A549 (cell line): Measurements from ENCODE around the gene PTPN6. TPM values are rescaled to one million over a fixed set of nuclear protein-coding genes. Genes with fewer than 3 reads are reported as not detected.

Source experiments
- ATAC-seq, 2 experiments: fragments of 200-7000 bp in 1 of 2; fragments of >200 bp in 1 of 2; cut with Nextera tagmentation in 1 of 2; cut with Tn5 transposase in 1 of 2; 3 replicates each; pipeline versions ENCODE4 v1.8.0 to v1.9.1; 2018 to 2020; ENCODE audit warnings: mild to moderate bottlenecking in 1 of 2, moderate library complexity in 1 of 2
- CTCF ChIA-PET: fragments of 300-600 bp; sonication (Branson Sonifier 250); formaldehyde crosslinking; extraction: SDS; loops from one replicate; lab custom pipeline; 2021; ENCODE audit warnings: antibody characterized with exemption, inconsistent platforms; lab: Yijun Ruan, JAX
- POLR2A ChIA-PET: fragments of 350-600 bp; formaldehyde crosslinking; extraction: SDS; loops from one replicate; lab custom pipeline; 2021; ENCODE audit warnings: antibody characterized with exemption, inconsistent platforms; lab: Yijun Ruan, JAX
- DNase-seq, 2 experiments: peaks; one replicate each; pipeline versions ENCODE4 v3.0.0 to v3.0.0-alpha.2; 2011 to 2016; ENCODE audit warnings: low read depth in 1 of 2, low spot score in 1 of 2
- FAIRE-seq: peaks from 2 replicates; lab custom pipeline; 2011; peaks lifted over from hg19 to GRCh38; lab: Jason Lieb, UNC
- H3K27ac ChIP-seq, 2 experiments: fragments of >200 bp; sonication (Bioruptor Twin); formaldehyde crosslinking; 3 replicates each; pipeline ENCODE4 v1.5.1; 2016 to 2017
- H3K4me1 ChIP-seq: fragments of >200 bp; sonication (Bioruptor Twin); formaldehyde crosslinking; 3 replicates; pipeline ENCODE4 v1.6.1; 2016
- H3K4me2 ChIP-seq: fragments of >200 bp; sonication (Bioruptor Twin); formaldehyde crosslinking; 3 replicates; pipeline ENCODE4 v1.6.1; 2016
- H3K4me3 ChIP-seq: fragments of >200 bp; sonication (Bioruptor Twin); formaldehyde crosslinking; 3 replicates; pipeline ENCODE4 v1.5.1; 2016
- H3K9me3 ChIP-seq: fragments of >200 bp; sonication (Bioruptor Twin); formaldehyde crosslinking; 3 replicates; pipeline ENCODE4 v1.6.1; 2016
- BHLHE40 ChIP-seq: IDR thresholded peaks from 2 replicates; pipeline ENCODE4 v1.6.1; 2012; ENCODE audit warnings: low read depth, low read length, inconsistent platforms
- CBX8 ChIP-seq: fragments of 200-600 bp; sonication (generic); IDR thresholded peaks from 2 replicates; pipeline ENCODE4 v1.6.1; 2016
- CEBPB ChIP-seq, 2 experiments: fragments of >200 bp in 1 of 2; sonication (Bioruptor Twin) in 1 of 2; formaldehyde crosslinking in 1 of 2; IDR thresholded peaks; 2 replicates each; pipeline ENCODE4 v1.6.1; 2012 to 2016
- CHD2 ChIP-seq: fragments of 150-350 bp; IDR thresholded peaks from 2 replicates; pipeline ENCODE4 v1.6.1; 2014; ENCODE audit warnings: low read length; ENCODE audit not compliant: partially characterized antibody
- CHD4 ChIP-seq: fragments of 200-600 bp; sonication (generic); IDR thresholded peaks from 2 replicates; pipeline ENCODE4 v1.6.1; 2016; ENCODE audit warnings: antibody characterized with exemption, mild to moderate bottlenecking, borderline replicate concordance
- E2F6 ChIP-seq: IDR thresholded peaks from 2 replicates; pipeline ENCODE4 v1.6.1; 2012; ENCODE audit warnings: low read depth, borderline replicate concordance
- EHMT2 ChIP-seq: fragments of 200-600 bp; sonication (generic); IDR thresholded peaks from 2 replicates; pipeline ENCODE4 v1.6.1; 2016; ENCODE audit warnings: antibody characterized with exemption, low read depth, mild to moderate bottlenecking, moderate library complexity
- EP300 ChIP-seq, 2 experiments: fragments of >200 bp; sonication (Bioruptor Twin); formaldehyde crosslinking; IDR thresholded peaks; 2 replicates in 1 of 2; 3 replicates in 1 of 2; pipeline ENCODE4 v1.6.1; 2016 to 2017
- ESRRA ChIP-seq: fragments of 150-350 bp; IDR thresholded peaks from 2 replicates; pipeline ENCODE4 v1.6.1; 2014; ENCODE audit warnings: mild to moderate bottlenecking, low read length, borderline replicate concordance
- FOSB ChIP-seq: fragments of 250-450 bp; sonication (Bioruptor Pico); IDR thresholded peaks from 2 replicates; pipeline ENCODE4 v1.5.0; 2020; ENCODE audit warnings: mild to moderate bottlenecking, moderate library complexity
- FOSL2 ChIP-seq, 2 experiments: fragments of 450-650 bp in 1 of 2; fragments of >200 bp in 1 of 2; sonication (Bioruptor Twin) in 1 of 2; formaldehyde crosslinking; IDR thresholded peaks; 2 replicates each; pipeline versions ENCODE4 v1.5.0 to v1.6.1; 2016 to 2020; ENCODE audit warnings: mild to moderate bottlenecking in 1 of 2, moderate library complexity in 1 of 2
- FOXS1 ChIP-seq: fragments of 250-450 bp; sonication (Bioruptor Pico); IDR thresholded peaks from 2 replicates; pipeline ENCODE4 v1.5.0; 2020; ENCODE audit warnings: mild to moderate bottlenecking, moderate library complexity
- GATA3 ChIP-seq: IDR thresholded peaks from 2 replicates; pipeline ENCODE4 v1.6.1; 2012; ENCODE audit warnings: borderline replicate concordance
- HES2 ChIP-seq: fragments of >200 bp; sonication (Bioruptor Twin); formaldehyde crosslinking; IDR thresholded peaks from 2 replicates; pipeline ENCODE4 v1.6.1; 2016
- HOXA7 ChIP-seq: fragments of 250-450 bp; sonication (Bioruptor Pico); IDR thresholded peaks from 2 replicates; pipeline ENCODE4 v1.5.0; 2020; ENCODE audit warnings: mild to moderate bottlenecking, moderate library complexity
- JUNB ChIP-seq: fragments of >200 bp; sonication (Bioruptor Twin); formaldehyde crosslinking; IDR thresholded peaks from 2 replicates; pipeline ENCODE4 v1.6.1; 2016
- KDM5A ChIP-seq: fragments of 200-600 bp; sonication (generic); IDR thresholded peaks from 2 replicates; pipeline ENCODE4 v1.6.1; 2016; ENCODE audit warnings: antibody characterized with exemption, mild to moderate bottlenecking
- MAZ ChIP-seq: fragments of 150-350 bp; IDR thresholded peaks from 2 replicates; pipeline ENCODE4 v1.6.1; 2014; ENCODE audit warnings: antibody characterized with exemption, low read depth, low read length, borderline replicate concordance
- MYC ChIP-seq: IDR thresholded peaks from 2 replicates; pipeline ENCODE4 v1.6.1; 2012; ENCODE audit warnings: mild to moderate bottlenecking, inconsistent platforms, low read length, improper control_type of control experiment, borderline replicate concordance
- NR3C1 ChIP-seq: fragments of >200 bp; sonication (Bioruptor Twin); formaldehyde crosslinking; IDR thresholded peaks from 3 replicates; pipeline ENCODE4 v1.6.1; 2017
- PBX3 ChIP-seq: IDR thresholded peaks from 2 replicates; pipeline ENCODE4 v1.6.1; 2012
- PHF8 ChIP-seq: fragments of 200-600 bp; sonication (generic); IDR thresholded peaks from 2 replicates; pipeline ENCODE4 v1.6.1; 2016; ENCODE audit warnings: low read depth, mild to moderate bottlenecking, antibody characterized with exemption, moderate library complexity, borderline replicate concordance
- RAD21 ChIP-seq, 2 experiments: fragments of >200 bp in 1 of 2; sonication (Bioruptor Twin) in 1 of 2; formaldehyde crosslinking in 1 of 2; IDR thresholded peaks in 1 of 2; conservative IDR thresholded peaks in 1 of 2; 2 replicates in 1 of 2; 3 replicates in 1 of 2; pipeline ENCODE4 v1.6.1; 2012 to 2018; ENCODE audit warnings: inconsistent platforms in 1 of 2
- RARB ChIP-seq: fragments of 250-450 bp; sonication (Bioruptor Pico); IDR thresholded peaks from 2 replicates; pipeline ENCODE4 v1.8.0; 2021; ENCODE audit warnings: mild to moderate bottlenecking, moderate library complexity
- REST ChIP-seq: fragments of 200-600 bp; sonication (generic); IDR thresholded peaks from 2 replicates; pipeline ENCODE4 v1.6.1; 2016; ENCODE audit warnings: antibody characterized with exemption, mild to moderate bottlenecking, moderate library complexity
- RNF2 ChIP-seq: fragments of 200-600 bp; sonication (generic); IDR thresholded peaks from 2 replicates; pipeline ENCODE4 v1.6.1; 2016; ENCODE audit warnings: low read depth, mild to moderate bottlenecking, antibody characterized with exemption, moderate library complexity, borderline replicate concordance
- TFCP2L1 ChIP-seq: fragments of 250-450 bp; sonication (Bioruptor Pico); IDR thresholded peaks from 2 replicates; pipeline ENCODE4 v1.5.0; 2021; ENCODE audit warnings: mild to moderate bottlenecking
- TP53 ChIP-seq: fragments of 250-450 bp; sonication (Bioruptor Pico); IDR thresholded peaks from 2 replicates; pipeline ENCODE4 v1.5.0; 2021; ENCODE audit warnings: mild to moderate bottlenecking, moderate library complexity
- ZFP36 ChIP-seq: fragments of 450-650 bp; IDR thresholded peaks from 2 replicates; pipeline ENCODE4 v1.6.1; 2014; ENCODE audit warnings: borderline replicate concordance; ENCODE audit not compliant: partially characterized antibody
- ZSCAN20 ChIP-seq: fragments of 250-450 bp; sonication (Bioruptor Pico); IDR thresholded peaks from 2 replicates; pipeline ENCODE4 v1.8.0; 2022; ENCODE audit warnings: mild to moderate bottlenecking, moderate library complexity
- WGBS: methylation state at CpG from one replicate; pipeline ENCODE4 v1.1.6; 2017; ENCODE audit errors: missing lambda C conversion rate; 5-methylcytosine and 5-hydroxymethylcytosine counted together
- polyA plus RNA-seq, 4 experiments: library from polyadenylated mRNA; depleted of rRNA in 3 of 4; stranded (reverse); fragments of >200 nt; fragmentation: RNase III in 1 of 4; extraction: RNeasy Plus Mini Kit Qiagen cat#74134 plus additional on column Dnase treatment in 1 of 4; gene quantifications; 2 replicates in 3 of 4; 3 replicates in 1 of 4; pipeline ENCODE4 v1.2.3, GENCODE V29; 2011 to 2017
- TF ChIP-seq, protein P1 (sequence below): fragments of >200 bp; sonication (Bioruptor Twin); formaldehyde crosslinking; IDR thresholded peaks from 3 replicates; pipeline ENCODE4 v1.5.1; 2016
- TF ChIP-seq, protein P2 (sequence below): IDR thresholded peaks from 2 replicates; pipeline ENCODE4 v1.6.1; 2012

PTPN6 gene
- polyA plus RNA-seq, 2 of the 4 experiments (the other 2 are of a cell fraction): 15.1 to 18.9 TPM

GRCh38 chr12:6944381-6945186 is 6.6 kb upstream of the PTPN6 start:
- WGBS: 2% methylated on average over 48 of the region's 48 CpGs
- POLR2A ChIA-PET: interaction anchor here (0.6 to 6.1 kb wide), 31 partner anchors 10 to 244 kb away, joined by 3 to 174 read pairs (median 7); partner anchors contain the start of genes C1RL, CDCA3, COPS7A and EMG1
- ATAC-seq (peak; percentile 52 to 73), DNase-seq (peak; percentile 93 to 97), FAIRE-seq (no peak)
- H3K27ac ChIP-seq: peak overlapping the region; percentile 80 to 90
- peak overlapping the region; percentile 59 for H3K4me3 ChIP-seq
- CTCF ChIA-PET: interaction anchor here (0.6 to 22.6 kb wide), 26 partner anchors 10 to 697 kb away, joined by 3 to 370 read pairs (median 4); partner anchors contain the start of genes ATN1, C1RL, C1S and CDCA3
- H3K9me3 ChIP-seq: no peaks in the 10 kb centered on the region
- peak overlapping the region; percentile 88 for H3K4me2 ChIP-seq
- peaks cover 36% of the 10 kb centered on the region for H3K4me1 ChIP-seq
- TF ChIP-seq PHF8 (peak; percentile 19; the same call in 1 of the 2 replicates), KDM5A (peak; percentile 50; the same call in 1 of the 2 replicates), ESRRA (no peak), CHD4 (no peak), FOSL2 (IDR thresholded peaks at IDR 0.05) (no peak), FOSL2 (CRISPR knock-in tag; IDR thresholded peaks at IDR 0.05) (peak; percentile 46), JUNB (no peak), EHMT2 (no peak), CHD2 (peak; percentile 49), E2F6 (peak; percentile 93), PBX3 (no peak), REST (no peak), ZSCAN20 (CRISPR knock-in tag) (no peak), RNF2 (0 out of 2 replicates have a peak, but pooled peaks have one; percentile 39), CEBPB (IDR thresholded peaks at IDR 0.05) (no peak), TP53 (CRISPR knock-in tag) (no peak), MAZ (no peak), TFCP2L1 (CRISPR knock-in tag) (no peak), RARB (no peak), BHLHE40 (no peak), HES2 (no peak), RAD21 (conservative IDR thresholded peaks at IDR 0.05 in 1 of 2, IDR thresholded peaks at IDR 0.05 in 1 of 2) (peak; percentile 87), HOXA7 (CRISPR knock-in tag) (0 out of 2 replicates have a peak, but pooled peaks have one; percentile 12), EP300 (IDR thresholded peaks at IDR 0.05) (no peak), FOSB (CRISPR knock-in tag) (no peak), ZFP36 (no peak), FOXS1 (CRISPR knock-in tag) (no peak), CBX8 (no peak), NR3C1 (no peak), MYC (peak; percentile 57; the same call in 1 of the 2 replicates), GATA3 (no peak)
- TF ChIP-seq, protein P1, sequence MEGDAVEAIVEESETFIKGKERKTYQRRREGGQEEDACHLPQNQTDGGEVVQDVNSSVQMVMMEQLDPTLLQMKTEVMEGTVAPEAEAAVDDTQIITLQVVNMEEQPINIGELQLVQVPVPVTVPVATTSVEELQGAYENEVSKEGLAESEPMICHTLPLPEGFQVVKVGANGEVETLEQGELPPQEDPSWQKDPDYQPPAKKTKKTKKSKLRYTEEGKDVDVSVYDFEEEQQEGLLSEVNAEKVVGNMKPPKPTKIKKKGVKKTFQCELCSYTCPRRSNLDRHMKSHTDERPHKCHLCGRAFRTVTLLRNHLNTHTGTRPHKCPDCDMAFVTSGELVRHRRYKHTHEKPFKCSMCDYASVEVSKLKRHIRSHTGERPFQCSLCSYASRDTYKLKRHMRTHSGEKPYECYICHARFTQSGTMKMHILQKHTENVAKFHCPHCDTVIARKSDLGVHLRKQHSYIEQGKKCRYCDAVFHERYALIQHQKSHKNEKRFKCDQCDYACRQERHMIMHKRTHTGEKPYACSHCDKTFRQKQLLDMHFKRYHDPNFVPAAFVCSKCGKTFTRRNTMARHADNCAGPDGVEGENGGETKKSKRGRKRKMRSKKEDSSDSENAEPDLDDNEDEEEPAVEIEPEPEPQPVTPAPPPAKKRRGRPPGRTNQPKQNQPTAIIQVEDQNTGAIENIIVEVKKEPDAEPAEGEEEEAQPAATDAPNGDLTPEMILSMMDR: peak; percentile 85
- TF ChIP-seq, protein P2, sequence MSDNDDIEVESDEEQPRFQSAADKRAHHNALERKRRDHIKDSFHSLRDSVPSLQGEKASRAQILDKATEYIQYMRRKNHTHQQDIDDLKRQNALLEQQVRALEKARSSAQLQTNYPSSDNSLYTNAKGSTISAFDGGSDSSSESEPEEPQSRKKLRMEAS: peak; percentile 55
